KOPT-K1 (cell line): ENCODE data around the gene SYNGR1.

Experiments used
- H3K27ac ChIP-seq: fragments of 200-600 bp; sonication (generic); 2 replicates; pipeline ENCODE4 v1.5.1; 2016; ENCODE audit warnings: antibody characterized with exemption, mild to moderate bottlenecking, low read depth, low read length; ENCODE audit not compliant: poor library complexity, severe bottlenecking
- H3K36me3 ChIP-seq: fragments of 200-600 bp; sonication (generic); 2 replicates; pipeline ENCODE4 v1.5.1; 2017; ENCODE audit warnings: antibody characterized with exemption, mild to moderate bottlenecking, low read length, moderate library complexity; ENCODE audit not compliant: insufficient read depth
- H3K9me3 ChIP-seq: fragments of 200-600 bp; sonication (generic); 2 replicates; pipeline ENCODE4 v1.5.1; 2017; ENCODE audit warnings: antibody characterized with exemption, low read length, mild to moderate bottlenecking; ENCODE audit not compliant: insufficient read depth, poor library complexity, severe bottlenecking

Gene SYNGR1

DNA sequence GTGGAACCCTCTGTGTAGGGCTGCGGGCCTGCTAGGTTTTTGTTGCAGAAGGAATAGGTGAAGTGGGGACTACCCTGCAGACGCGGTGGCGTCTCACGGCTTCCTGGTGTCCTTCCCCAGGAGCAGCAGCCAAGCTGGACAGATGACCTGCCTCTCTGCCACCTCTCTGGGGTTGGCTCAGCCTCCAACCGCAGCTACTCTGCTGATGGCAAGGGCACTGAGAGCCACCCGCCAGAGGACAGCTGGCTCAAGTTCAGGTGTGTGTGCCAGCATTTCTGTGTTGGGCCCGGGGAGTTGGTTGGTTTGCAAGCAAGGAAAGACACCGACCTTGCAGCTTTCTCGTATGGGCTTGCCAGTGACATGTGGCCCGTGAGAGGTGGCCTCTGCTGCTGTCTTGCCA lies 65.1 kb downstream of the SYNGR1 start:
- no peaks in the 10 kb centered on the region for H3K9me3 ChIP-seq
- peaks cover 43% of the 10 kb centered on the region; the same call in 1 of the 2 replicates for H3K36me3 ChIP-seq
- no peak overlapping the region for H3K27ac ChIP-seq

DNA sequence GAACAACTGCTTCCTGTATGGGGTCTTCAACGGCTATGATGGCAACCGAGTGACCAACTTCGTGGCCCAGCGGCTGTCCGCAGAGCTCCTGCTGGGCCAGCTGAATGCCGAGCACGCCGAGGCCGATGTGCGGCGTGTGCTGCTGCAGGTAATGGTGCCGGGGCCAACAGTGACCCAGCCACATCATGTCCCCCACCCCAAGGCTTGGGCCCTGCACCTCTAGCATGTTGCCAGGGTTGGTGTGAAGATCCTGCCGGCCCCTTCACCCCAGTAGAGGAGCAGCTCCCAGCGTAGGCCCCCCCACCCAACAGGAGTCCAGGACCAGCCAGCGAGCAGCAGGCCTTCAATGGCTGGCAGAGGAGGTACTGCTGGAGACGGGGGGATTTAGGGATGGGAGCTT lies 65.7 kb downstream of the SYNGR1 start:
- Histone ChIP-seq H3K27ac (no peak overlapping the region), H3K9me3 (no peaks in the 10 kb centered on the region), H3K36me3 (peaks cover 50% of the 10 kb centered on the region)

DNA sequence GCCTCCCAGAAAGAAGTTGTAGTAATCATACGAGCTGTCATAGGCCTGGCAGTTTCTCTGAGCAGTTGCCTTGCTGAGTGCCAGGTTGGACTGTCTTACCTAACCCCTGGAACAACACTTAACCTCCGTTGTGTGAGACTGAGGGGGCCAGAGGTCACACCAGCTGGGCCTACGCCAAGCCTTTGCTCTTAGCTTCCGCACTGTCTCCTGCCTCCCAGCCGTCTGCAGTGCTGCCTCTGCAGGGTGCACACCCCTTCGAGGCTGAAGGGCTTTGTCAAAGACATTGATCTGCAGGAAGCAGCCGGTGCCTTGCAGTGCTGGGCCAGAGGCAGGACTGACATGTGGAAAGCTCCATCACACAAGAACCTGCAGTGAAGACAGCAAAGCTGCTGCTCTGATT lies 66.5 kb downstream of the SYNGR1 start:
- Histone ChIP-seq H3K27ac (no peak overlapping the region), H3K9me3 (no peaks in the 10 kb centered on the region), H3K36me3 (peaks cover 54% of the 10 kb centered on the region)

DNA sequence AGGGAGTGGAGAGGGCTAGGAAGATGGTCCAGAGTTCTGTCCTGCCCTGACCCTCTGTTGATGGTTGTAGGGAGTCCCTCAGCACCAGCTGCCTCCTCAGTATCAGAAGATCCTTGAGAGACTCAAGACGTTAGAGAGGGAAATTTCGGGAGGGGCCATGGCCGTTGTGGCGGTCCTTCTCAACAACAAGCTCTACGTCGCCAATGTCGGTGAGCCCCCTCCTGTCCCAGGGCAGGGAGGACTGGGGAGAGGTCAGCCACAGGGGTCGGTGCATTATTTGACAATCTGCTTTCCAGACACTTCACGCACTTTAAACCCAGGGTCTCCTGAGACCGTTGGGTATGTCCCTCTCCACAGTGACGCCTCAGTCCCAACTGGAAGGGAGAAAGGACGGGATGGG lies 67.8 kb downstream of the SYNGR1 start:
- Histone ChIP-seq H3K36me3 (peaks cover 65% of the 10 kb centered on the region), H3K27ac (no peak overlapping the region), H3K9me3 (no peaks in the 10 kb centered on the region)

DNA sequence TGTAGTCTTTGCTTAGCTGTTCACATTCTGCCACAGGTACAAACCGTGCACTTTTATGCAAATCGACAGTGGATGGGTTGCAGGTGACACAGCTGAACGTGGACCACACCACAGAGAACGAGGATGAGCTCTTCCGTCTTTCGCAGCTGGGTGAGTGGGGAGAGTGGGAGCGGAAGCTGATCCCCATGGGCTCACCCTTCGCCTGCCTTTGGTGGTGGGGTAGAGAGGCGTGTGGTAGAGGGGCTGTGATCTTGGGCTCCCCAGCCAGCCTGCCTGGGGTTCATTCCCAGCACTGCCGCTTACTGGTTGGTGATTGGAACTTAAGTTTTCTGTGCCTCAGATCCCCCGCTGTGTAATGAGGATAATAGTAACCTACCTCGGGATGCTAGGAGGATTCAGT lies 68.9 kb downstream of the SYNGR1 start:
- Histone ChIP-seq H3K36me3 (peaks cover 73% of the 10 kb centered on the region), H3K27ac (no peak overlapping the region)

DNA sequence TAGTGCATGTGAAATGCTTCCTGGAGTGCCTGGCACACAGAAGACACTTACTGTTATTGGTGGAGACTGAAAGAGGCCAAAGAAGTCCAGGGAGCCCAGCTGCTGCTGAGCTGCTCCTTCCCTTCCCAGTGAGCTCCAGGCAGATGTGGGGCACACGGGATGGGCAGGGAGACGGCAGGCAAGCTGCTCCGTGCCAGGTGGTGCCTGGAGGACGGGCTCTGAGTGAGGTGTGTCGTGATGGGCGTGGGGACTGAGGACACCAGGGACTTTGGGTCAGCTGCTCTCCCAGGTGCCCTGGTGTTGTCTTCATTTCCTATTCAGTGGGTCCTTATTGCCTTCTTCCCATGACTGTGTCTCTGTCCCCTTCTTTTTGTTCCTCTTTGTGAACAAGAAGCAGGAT lies 69.3 kb downstream of the SYNGR1 start:
- Histone ChIP-seq H3K9me3 (no peaks in the 10 kb centered on the region), H3K36me3 (peaks cover 77% of the 10 kb centered on the region), H3K27ac (no peak overlapping the region)

More for the DNA sequence above, 68.9 kb downstream of the SYNGR1 start:
- no peaks in the 10 kb centered on the region for H3K9me3 ChIP-seq

DNA sequence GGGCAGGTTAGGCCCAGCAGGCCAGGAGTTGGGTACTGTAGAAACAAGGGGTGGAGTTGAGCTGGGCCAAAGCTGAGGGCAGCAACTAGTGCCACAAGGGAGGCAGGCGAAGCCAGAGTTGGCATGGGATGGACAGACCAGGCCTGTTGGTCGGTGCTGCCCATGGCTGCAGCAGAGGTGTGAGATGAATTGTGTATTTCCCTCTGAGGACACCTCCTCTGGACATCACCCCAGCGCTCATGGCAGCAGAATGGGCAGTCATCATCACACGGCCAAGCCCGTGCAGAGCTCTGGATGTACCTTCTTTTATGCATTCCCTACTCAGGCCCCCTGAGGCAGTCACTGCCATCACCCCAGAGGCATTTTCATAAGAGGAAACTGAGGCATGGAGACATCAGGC lies 70.1 kb downstream of the SYNGR1 start:
- Histone ChIP-seq H3K9me3 (no peaks in the 10 kb centered on the region), H3K36me3 (peaks cover 85% of the 10 kb centered on the region), H3K27ac (no peak overlapping the region)

DNA sequence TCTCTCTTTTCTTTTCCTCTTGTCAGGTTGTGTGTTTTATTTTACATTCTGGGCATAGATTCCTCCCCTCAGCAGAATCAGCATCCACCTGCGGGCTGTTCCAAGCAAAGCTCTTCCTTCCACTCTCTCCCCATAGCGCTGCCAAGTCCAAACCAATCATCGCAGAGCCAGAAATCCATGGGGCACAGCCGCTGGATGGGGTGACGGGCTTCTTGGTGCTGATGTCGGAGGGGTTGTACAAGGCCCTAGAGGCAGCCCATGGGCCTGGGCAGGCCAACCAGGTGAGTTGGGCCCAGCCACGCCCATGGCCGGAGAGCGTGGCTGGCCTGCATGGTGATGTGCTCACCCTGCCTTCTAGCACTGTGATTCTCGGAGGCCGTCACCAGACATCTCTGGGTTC lies 71.9 kb downstream of the SYNGR1 start:
- H3K36me3 ChIP-seq, result peaks cover 85% of the 10 kb centered on the region
- no peaks in the 10 kb centered on the region for H3K9me3 ChIP-seq
- no peak overlapping the region for H3K27ac ChIP-seq

DNA sequence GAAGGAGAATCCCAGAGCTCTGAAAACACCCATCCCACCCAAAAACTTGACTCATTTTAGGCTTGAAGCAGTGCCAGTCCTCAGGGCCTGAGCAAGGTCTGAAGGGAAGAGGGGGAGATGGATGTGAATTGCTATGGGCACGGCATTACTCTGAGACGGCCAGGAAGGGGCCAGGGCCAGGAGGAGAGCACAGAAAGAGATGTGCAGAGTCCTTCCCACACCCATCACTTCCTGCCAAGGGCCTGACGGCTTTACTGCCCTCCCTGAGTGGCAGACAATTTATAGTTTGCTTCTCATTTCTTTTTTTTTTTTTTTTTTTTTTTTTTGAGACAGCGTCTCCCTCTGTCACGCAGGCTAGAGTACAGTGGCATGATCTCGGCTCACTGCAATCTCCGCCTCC lies 72.3 kb downstream of the SYNGR1 start:
- H3K36me3 ChIP-seq, result peaks cover 85% of the 10 kb centered on the region
- H3K9me3 ChIP-seq, result no peaks in the 10 kb centered on the region

DNA sequence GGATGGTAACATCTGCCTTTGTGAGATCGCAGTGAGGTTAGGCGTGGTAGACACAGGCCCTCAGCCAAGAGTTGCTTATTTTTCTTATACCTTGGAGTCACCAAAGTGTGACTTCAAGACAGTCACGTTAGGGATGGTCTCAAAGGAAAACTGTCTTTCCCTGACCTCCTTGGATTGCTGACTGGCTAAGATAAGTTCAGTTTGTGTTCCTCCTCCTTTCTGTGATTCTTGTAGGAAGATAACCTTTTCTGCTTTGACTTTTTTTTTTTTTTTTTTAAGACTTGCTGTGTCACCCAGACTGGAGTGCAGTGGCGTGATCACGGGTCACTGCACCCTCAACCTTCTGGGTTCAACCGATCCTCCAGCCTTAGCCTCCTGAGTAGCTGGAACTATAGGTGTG lies 72.9 kb downstream of the SYNGR1 start:
- Histone ChIP-seq H3K27ac (no peak overlapping the region), H3K9me3 (no peaks in the 10 kb centered on the region), H3K36me3 (peaks cover 85% of the 10 kb centered on the region)

More for the DNA sequence above, 72.3 kb downstream of the SYNGR1 start:
- H3K27ac ChIP-seq, result no peak overlapping the region

DNA sequence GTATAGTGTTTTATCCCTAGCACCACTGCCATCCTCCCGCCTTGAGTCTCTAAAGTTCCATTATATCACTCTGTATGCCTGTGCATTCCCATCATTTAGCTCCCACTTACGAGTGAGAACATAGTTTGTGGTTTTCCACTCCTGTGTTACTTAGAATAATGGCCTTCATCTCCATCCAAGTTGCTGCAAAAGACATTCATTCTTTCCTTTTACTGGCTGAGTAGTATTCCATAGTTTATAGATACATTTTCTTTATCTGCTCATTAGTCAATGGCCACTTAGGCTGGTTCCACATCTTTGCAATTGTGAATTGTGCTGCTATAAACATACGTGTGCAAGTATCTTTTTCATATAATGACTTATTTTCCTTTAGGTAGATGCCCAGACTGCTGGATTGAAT lies 74.2 kb downstream of the SYNGR1 start:
- Histone ChIP-seq H3K9me3 (no peaks in the 10 kb centered on the region), H3K36me3 (peaks cover 83% of the 10 kb centered on the region), H3K27ac (no peak overlapping the region)

DNA sequence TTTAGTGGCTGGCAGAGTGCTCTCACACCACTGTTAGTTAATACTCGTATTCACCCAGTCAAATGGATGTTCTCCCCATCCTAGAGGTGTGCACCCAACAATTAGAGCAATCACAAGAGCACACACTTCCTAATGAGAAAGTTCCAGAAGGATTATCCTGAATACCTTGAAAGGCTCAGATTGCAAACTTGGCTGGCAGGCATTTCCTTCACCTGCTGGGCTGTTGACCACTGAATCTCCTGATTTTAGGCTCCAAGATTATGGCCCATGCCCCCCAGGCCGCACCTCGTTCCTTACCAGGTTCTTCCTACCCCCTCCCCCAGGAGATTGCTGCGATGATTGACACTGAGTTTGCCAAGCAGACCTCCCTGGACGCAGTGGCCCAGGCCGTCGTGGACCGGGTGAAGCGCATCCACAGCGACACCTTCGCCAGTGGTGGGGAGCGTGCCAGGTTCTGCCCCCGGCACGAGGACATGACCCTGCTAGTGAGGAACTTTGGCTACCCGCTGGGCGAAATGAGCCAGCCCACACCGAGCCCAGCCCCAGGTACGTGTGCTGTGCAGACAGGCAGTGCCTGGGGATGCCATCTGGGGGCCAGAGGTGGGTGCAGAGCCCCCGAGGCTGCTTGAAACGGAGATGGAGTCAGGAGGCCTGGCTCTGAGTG lies 76.7 kb downstream of the SYNGR1 start:
- Histone ChIP-seq H3K36me3 (peaks cover 85% of the 10 kb centered on the region), H3K27ac (no peak overlapping the region)

DNA sequence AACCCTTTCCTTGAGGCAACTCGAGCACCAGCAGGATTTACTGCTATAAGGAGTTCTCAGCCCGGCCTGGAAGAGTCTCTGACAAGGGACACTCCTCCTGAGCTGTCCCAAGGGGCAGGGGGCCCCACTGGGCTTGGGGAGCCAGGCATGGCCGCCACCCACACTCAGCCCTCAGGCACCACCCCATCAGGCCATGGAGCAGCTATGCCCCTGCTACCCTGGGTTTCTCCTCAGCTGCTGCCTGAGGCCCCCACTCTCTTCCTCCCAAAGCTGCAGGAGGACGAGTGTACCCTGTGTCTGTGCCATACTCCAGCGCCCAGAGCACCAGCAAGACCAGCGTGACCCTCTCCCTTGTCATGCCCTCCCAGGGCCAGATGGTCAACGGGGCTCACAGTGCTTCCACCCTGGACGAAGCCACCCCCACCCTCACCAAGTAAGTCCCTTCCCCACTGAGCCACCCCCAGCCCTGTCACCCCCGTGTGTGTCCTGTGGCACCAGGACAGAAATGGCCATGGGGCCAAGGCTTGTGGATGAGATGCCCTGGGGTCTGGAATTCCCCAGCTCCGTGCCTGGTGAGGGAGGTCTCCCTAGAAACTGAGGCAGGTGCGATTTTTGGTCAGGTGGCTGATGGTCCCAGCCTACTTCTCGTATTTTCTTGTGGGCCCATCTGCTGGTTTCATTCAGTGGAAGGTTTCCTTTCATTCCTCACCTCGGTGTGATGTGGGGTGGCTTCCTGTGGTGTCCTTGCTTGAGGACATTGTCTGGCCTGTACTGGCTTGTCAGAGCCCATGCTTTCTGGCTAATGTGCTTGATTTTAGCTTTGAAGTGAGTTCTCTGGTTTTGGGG lies 78.2 kb downstream of the SYNGR1 start:
- H3K9me3 ChIP-seq, result no peaks in the 10 kb centered on the region
- peaks cover 86% of the 10 kb centered on the region for H3K36me3 ChIP-seq
- H3K27ac ChIP-seq, result no peak overlapping the region

More for the DNA sequence above, 76.7 kb downstream of the SYNGR1 start:
- no peaks in the 10 kb centered on the region for H3K9me3 ChIP-seq

DNA sequence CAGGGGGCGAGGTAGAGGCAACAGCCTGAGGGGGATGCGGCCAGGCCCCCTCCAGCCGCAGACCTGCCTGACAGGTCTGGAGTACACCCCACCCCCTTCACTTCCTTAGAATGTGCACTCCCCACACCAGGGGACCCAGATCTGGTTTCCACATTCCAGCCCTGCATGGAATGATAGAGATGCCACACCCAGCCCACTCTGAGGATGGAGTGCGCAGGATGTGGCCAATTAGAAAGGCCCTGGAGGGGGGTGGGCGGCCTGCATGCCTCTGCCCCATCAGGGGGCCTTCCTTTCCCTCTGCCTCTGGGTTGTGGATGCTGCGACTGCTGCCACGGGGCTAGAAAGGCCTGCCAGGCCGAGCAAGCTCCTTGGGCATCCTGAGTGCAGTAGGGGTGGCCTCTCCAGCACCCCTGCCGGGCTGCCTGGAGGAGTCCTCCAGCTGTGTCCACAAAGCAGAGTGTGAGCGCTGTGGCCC lies 78.8 kb downstream of the SYNGR1 start:
- H3K27ac ChIP-seq, result no peak overlapping the region
- peaks cover 83% of the 10 kb centered on the region for H3K36me3 ChIP-seq

DNA sequence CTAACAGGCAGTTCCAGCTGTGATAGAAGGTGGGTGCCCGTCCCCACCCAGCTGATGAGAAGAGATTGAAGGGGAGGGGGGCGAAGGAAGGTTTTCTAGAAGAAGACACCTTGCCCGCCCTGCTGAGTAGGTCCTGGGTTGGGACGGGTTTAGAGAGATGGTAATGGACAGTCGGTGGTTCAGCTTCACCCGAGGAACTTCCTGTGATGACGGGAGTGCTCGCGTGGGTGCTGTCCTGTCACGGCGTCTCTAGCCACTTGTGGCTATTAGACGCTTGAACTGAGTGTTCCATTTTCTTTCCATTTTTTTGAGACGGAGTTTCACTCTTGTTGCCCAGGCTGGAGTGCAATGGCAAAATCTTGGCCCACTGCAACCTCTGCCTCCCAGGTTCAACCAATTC lies 79.4 kb downstream of the SYNGR1 start:
- Histone ChIP-seq H3K36me3 (peaks cover 81% of the 10 kb centered on the region), H3K27ac (no peak overlapping the region), H3K9me3 (no peaks in the 10 kb centered on the region)

More for the DNA sequence above, 78.8 kb downstream of the SYNGR1 start:
- no peaks in the 10 kb centered on the region for H3K9me3 ChIP-seq
